NT2/D1 (cell line): ENCODE measurements around the gene GSG1L2.

Experiments
- YY1 ChIP-seq: IDR thresholded peaks from 2 replicates; pipeline ENCODE4 v1.6.1; 2011; ENCODE audit not compliant: insufficient read length, insufficient read depth
- ZNF274 ChIP-seq: IDR thresholded peaks from 2 replicates; pipeline ENCODE4 v1.6.1; 2011; ENCODE audit warnings: mild to moderate bottlenecking, low read depth, low read length

DNA sequence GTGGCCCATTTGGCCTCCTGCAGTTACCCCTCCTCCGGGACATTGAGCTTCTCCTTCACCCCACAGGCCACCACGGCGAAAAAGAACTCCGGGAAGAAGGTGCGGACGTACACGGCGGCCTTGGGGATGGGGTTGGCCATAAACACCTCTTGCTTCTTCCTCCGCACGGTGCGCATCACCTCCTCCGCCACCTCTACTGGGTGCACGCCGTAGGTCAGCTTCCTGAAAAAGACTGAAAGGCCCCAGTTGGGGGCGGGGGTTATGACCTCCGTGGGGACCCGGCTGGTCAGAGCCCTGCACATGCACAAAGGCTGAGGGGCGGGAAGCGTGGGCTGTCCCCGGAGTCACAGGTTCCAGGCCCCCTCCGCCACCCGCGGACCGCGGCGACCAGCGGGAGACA, 50.4 kb downstream of the GSG1L2 start:
- TF ChIP-seq YY1, result no peak
- TF ChIP-seq ZNF274, result no peak
